OCI-LY7 (cell line): ENCODE measurements around the gene ENO2. TPM values are rescaled to one million over a fixed set of nuclear protein-coding genes. Genes with fewer than 3 reads are reported as not detected.

Source experiments
- BruUV-seq: library from RNA; stranded (reverse); fragments of 400-500 nt; replicated peaks from 2 replicates; lab custom pipeline; 2021; lab: Mats Ljungman, UMichigan
- CTCF ChIA-PET: fragments of 300-600 bp; sonication (Branson Sonifier 250); formaldehyde crosslinking; loops from one replicate; lab custom pipeline; 2022; ENCODE audit warnings: antibody characterized with exemption; ENCODE audit not compliant: unreplicated experiment; lab: Charles Lee
- POLR2A ChIA-PET: fragments of 300-600 bp; sonication (Branson Sonifier 250); formaldehyde crosslinking; loops from one replicate; lab custom pipeline; 2022; ENCODE audit warnings: antibody characterized with exemption; lab: Charles Lee
- DNase-seq: peaks from one replicate; pipeline ENCODE4 v3.0.0-alpha.2; 2015; ENCODE audit warnings: low spot score
- H2AFZ ChIP-seq: fragments of 200-600 bp; sonication (generic), shearing (Covaris generic); 2 replicates; pipeline ENCODE4 v1.6.1; 2014; ENCODE audit warnings: mild to moderate bottlenecking, antibody characterized with exemption, low read length, moderate library complexity
- H3K27ac ChIP-seq: fragments of 200-600 bp; sonication (generic); 2 replicates; pipeline ENCODE4 v1.5.1; 2014; ENCODE audit warnings: mixed run types, low read depth, mild to moderate bottlenecking, moderate library complexity, low read length, inconsistent platforms; ENCODE audit not compliant: poor library complexity, severe bottlenecking
- H3K36me3 ChIP-seq: fragments of 200-600 bp; sonication (generic); 2 replicates; pipeline ENCODE4 v1.6.1; 2014; ENCODE audit warnings: mild to moderate bottlenecking, antibody characterized with exemption, low read length, moderate library complexity, mixed read lengths; ENCODE audit not compliant: insufficient read depth
- H3K4me1 ChIP-seq: fragments of 200-600 bp; sonication (generic); 2 replicates; pipeline ENCODE4 v1.5.1; 2014; ENCODE audit warnings: mild to moderate bottlenecking, low read length; ENCODE audit not compliant: insufficient read depth, poor library complexity, severe bottlenecking
- H3K4me2 ChIP-seq: fragments of 200-600 bp; sonication (generic); 2 replicates; pipeline ENCODE4 v1.6.1; 2014; ENCODE audit warnings: mild to moderate bottlenecking, low read length
- H3K4me3 ChIP-seq: fragments of 200-600 bp; sonication (generic); 2 replicates; pipeline ENCODE4 v1.5.1; 2014; ENCODE audit warnings: mild to moderate bottlenecking, low read depth, low read length; ENCODE audit not compliant: poor library complexity, severe bottlenecking
- H3K79me2 ChIP-seq: fragments of 200-600 bp; sonication (generic); 2 replicates; pipeline ENCODE4 v1.6.1; 2016; ENCODE audit warnings: low read depth, mild to moderate bottlenecking, low read length, moderate library complexity, mixed read lengths; ENCODE audit not compliant: insufficient read depth
- H3K9me2 ChIP-seq: fragments of 200-600 bp; sonication (generic); 2 replicates; pipeline ENCODE4 v1.6.1; 2016; ENCODE audit warnings: mild to moderate bottlenecking, low read length, mixed read lengths; ENCODE audit not compliant: insufficient read depth
- H3K9me3 ChIP-seq: fragments of 200-600 bp; sonication (generic); 2 replicates; pipeline ENCODE4 v1.6.1; 2014; ENCODE audit warnings: mild to moderate bottlenecking, mixed run types, low read length, mixed read lengths
- H4K20me1 ChIP-seq: fragments of 200-600 bp; sonication (generic); 2 replicates; pipeline ENCODE4 v1.6.1; 2014; ENCODE audit warnings: mild to moderate bottlenecking, antibody characterized with exemption, low read length, moderate library complexity, mixed read lengths; ENCODE audit not compliant: insufficient read depth
- EZH2phosphoT487 ChIP-seq: fragments of 200-600 bp; sonication (generic); IDR thresholded peaks from 2 replicates; pipeline ENCODE4 v1.6.1; 2018; ENCODE audit warnings: low read depth, borderline replicate concordance, mild to moderate bottlenecking, mixed run types, antibody characterized with exemption, low read length, moderate library complexity, mixed read lengths
- intact Hi-C: fragments of 100-400 bp; cut with micrococcal nuclease; formaldehyde crosslinking; loops from one replicate; pipeline ENCODE4 v1.10.0; 2022; ENCODE audit not compliant: unreplicated experiment
- total RNA-seq, 2 experiments: library from RNA; depleted of rRNA in 1 of 2; stranded (reverse); fragments of >200 nt in 1 of 2; shearing (Covaris generic) in 1 of 2; gene quantifications; 2 replicates each; pipeline ENCODE4 v1.2.3, GENCODE V29; 2014 to 2022
- TF ChIP-seq, protein P1 (sequence below): fragments of 200-600 bp; sonication (generic); conservative IDR thresholded peaks from 2 replicates; pipeline ENCODE4 v1.5.1; 2014; ENCODE audit warnings: mild to moderate bottlenecking, antibody characterized with exemption, low read length, moderate library complexity, mixed read lengths

The ENO2 gene
- total RNA-seq, 2 experiments from 2014 or later: 24.9 to 89.5 TPM

GRCh38 chr12:6945613-6946012 is 31.2 kb downstream of the ENO2 start:
- no peak for TF ChIP-seq EZH2phosphoT487
- TF ChIP-seq, protein P1, sequence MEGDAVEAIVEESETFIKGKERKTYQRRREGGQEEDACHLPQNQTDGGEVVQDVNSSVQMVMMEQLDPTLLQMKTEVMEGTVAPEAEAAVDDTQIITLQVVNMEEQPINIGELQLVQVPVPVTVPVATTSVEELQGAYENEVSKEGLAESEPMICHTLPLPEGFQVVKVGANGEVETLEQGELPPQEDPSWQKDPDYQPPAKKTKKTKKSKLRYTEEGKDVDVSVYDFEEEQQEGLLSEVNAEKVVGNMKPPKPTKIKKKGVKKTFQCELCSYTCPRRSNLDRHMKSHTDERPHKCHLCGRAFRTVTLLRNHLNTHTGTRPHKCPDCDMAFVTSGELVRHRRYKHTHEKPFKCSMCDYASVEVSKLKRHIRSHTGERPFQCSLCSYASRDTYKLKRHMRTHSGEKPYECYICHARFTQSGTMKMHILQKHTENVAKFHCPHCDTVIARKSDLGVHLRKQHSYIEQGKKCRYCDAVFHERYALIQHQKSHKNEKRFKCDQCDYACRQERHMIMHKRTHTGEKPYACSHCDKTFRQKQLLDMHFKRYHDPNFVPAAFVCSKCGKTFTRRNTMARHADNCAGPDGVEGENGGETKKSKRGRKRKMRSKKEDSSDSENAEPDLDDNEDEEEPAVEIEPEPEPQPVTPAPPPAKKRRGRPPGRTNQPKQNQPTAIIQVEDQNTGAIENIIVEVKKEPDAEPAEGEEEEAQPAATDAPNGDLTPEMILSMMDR: no peak
- Histone ChIP-seq H3K9me2 (no peaks in the 10 kb centered on the region), H3K4me1 (peaks cover 57% of the 10 kb centered on the region), H3K36me3 (no peaks in the 10 kb centered on the region), H3K27ac (peak overlapping the region; percentile 96), H3K4me3 (peak overlapping the region; percentile 73), H4K20me1 (no peaks in the 10 kb centered on the region), H3K79me2 (peaks cover 9% of the 10 kb centered on the region; the same call in 1 of the 2 replicates), H3K4me2 (peak overlapping the region; percentile 89), H3K9me3 (no peaks in the 10 kb centered on the region), H2AFZ (no peak overlapping the region; the same call in 1 of the 2 replicates)
- CTCF ChIA-PET: interaction anchor here (1.2 to 6.0 kb wide), 2 partner anchors 15 to 22 kb away, joined by 3 to 110 read pairs; no protein-coding TSS in a partner anchor
- POLR2A ChIA-PET: interaction anchor here (0.6 to 5.6 kb wide), 11 partner anchors 8 to 162 kb away, joined by 3 to 155 read pairs (median 8); partner anchors contain the start of genes C1RL, CDCA3 and SPSB2
- no TSS peak for BruUV-seq
- intact Hi-C loops: loop anchor here (2.0 kb wide), 1 partner anchor 163 kb away; the partner anchor contains the start of gene C1RL
- DNase-seq: peak; percentile 49

GRCh38 chr12:6946033-6946919 is 31.9 kb downstream of the ENO2 start:
- CTCF ChIA-PET: interaction anchor here (6.0 kb wide), 1 partner anchor 14 kb away, joined by 110 read pairs; no protein-coding TSS in a partner anchor
- Histone ChIP-seq H3K9me2 (no peaks in the 10 kb centered on the region), H3K4me2 (peak overlapping the region; percentile 89), H2AFZ (peak overlapping the region; percentile 25; the same call in 1 of the 2 replicates), H3K36me3 (no peaks in the 10 kb centered on the region), H3K4me3 (peak overlapping the region; percentile 73), H3K9me3 (no peaks in the 10 kb centered on the region), H3K27ac (peak overlapping the region; percentile 96), H4K20me1 (no peaks in the 10 kb centered on the region), H3K79me2 (peaks cover 9% of the 10 kb centered on the region; the same call in 1 of the 2 replicates), H3K4me1 (peaks cover 63% of the 10 kb centered on the region)
- POLR2A ChIA-PET: interaction anchor here (1.0 to 5.6 kb wide), 10 partner anchors 8 to 73 kb away, joined by 3 to 155 read pairs (median 5); partner anchors contain the start of genes LPCAT3 and SPSB2
- no peak for TF ChIP-seq EZH2phosphoT487
- intact Hi-C loops: no loop called here
- BruUV-seq: no TSS peak
- DNase-seq: peak; percentile 80

DNA sequence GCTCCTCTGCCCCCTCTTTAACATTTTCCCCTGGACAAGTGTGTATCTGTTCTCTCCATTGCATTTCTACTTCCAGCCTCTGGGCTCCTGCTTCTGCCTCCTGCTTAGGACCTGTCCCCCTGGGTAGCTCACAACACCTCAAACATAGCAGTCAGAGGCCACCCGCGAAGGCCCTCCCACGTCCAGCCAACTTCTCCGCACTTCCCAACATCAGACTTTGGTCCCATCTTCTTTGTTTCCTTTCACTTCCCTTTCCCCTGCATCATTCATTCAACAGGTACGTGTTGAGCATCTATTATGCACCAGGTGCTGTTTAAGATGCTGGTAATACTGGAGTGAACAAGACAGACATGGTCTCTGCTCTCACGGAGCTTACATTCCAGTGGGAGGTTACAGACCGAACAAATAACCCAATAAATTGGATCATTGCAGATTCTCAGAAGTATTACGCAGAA is 32.6 kb downstream of the ENO2 start:
- H3K4me1 ChIP-seq: peaks cover 70% of the 10 kb centered on the region
- ChIA-PET POLR2A (interaction anchor here (0.7 to 5.6 kb wide), 8 partner anchors 8 to 71 kb away, joined by 3 to 155 read pairs (median 7); partner anchors contain the start of gene LPCAT3), CTCF (interaction anchor here (1.1 to 6.0 kb wide), 2 partner anchors 13 to 66 kb away, joined by 3 to 110 read pairs; no protein-coding TSS in a partner anchor)
- H3K36me3 ChIP-seq: no peaks in the 10 kb centered on the region
- TF ChIP-seq, protein P1: no peak
- no peak for TF ChIP-seq EZH2phosphoT487
- H3K4me3 ChIP-seq: peak overlapping the region; percentile 73
- H3K79me2 ChIP-seq: peaks cover 9% of the 10 kb centered on the region; the same call in 1 of the 2 replicates
- no TSS peak for BruUV-seq
- H3K4me2 ChIP-seq: peak overlapping the region; percentile 89
- intact Hi-C loops: no loop called here
- peak overlapping the region; percentile 96 for H3K27ac ChIP-seq
- H3K9me2 ChIP-seq: no peaks in the 10 kb centered on the region
- DNase-seq: no peak
- peak overlapping the region; percentile 25; the same call in 1 of the 2 replicates for H2AFZ ChIP-seq
- H3K9me3 ChIP-seq: no peaks in the 10 kb centered on the region
- no peaks in the 10 kb centered on the region for H4K20me1 ChIP-seq
